HepG2 (cell line): ENCODE results near the gene PKP1. TPM values are rescaled to one million over a fixed set of nuclear protein-coding genes. Genes with fewer than 3 reads are reported as not detected.

Experiments used
- ATAC-seq: fragments of 200-7000 bp; cut with Tn5 transposase; 3 replicates; pipeline ENCODE4 v1.9.1; 2020; ENCODE audit warnings: mild to moderate bottlenecking, moderate library complexity
- BruUV-seq: library from RNA; stranded (reverse); fragments of 400-500 nt; replicated peaks from 2 replicates; lab custom pipeline; 2021; lab: Mats Ljungman, UMichigan
- CTCF ChIA-PET: fragments of 300-600 bp; formaldehyde crosslinking; extraction: SDS; loops from one replicate; lab custom pipeline; 2021; ENCODE audit warnings: low total read pairs, inconsistent platforms, low intra/inter-chr PET ratio; lab: Yijun Ruan, JAX
- POLR2A ChIA-PET: fragments of 350-600 bp; sonication (Branson Sonifier 250); formaldehyde crosslinking; loops from one replicate; lab custom pipeline; 2020; ENCODE audit warnings: antibody characterized with exemption, inconsistent platforms; lab: Yijun Ruan, JAX
- DNase-seq: peaks from one replicate; pipeline ENCODE4 v3.0.0-alpha.2; 2015; ENCODE audit warnings: low spot score
- FAIRE-seq: peaks from 3 replicates; lab custom pipeline; 2011; peaks lifted over from hg19 to GRCh38; lab: Jason Lieb, UNC
- H2AFZ ChIP-seq: one replicate; pipeline ENCODE4 v1.6.1; 2011; ENCODE audit warnings: low read length, inconsistent platforms
- H3K27ac ChIP-seq: fragments of 300-600 bp; 3 replicates; pipeline ENCODE4 v1.8.0; 2011; ENCODE audit warnings: mixed run types, mild to moderate bottlenecking, mixed read lengths, low read length, inconsistent platforms; ENCODE audit not compliant: insufficient read depth; ENCODE audit errors: extremely low read length
- H3K27me3 ChIP-seq, 2 experiments: fragments of 200-600 bp in 1 of 2; 2 replicates in 1 of 2; 3 replicates in 1 of 2; pipeline versions ENCODE4 v1.6.0 to v1.8.0; 2011; ENCODE audit warnings: low read length in 2 of 2, mild to moderate bottlenecking in 2 of 2, moderate library complexity in 2 of 2, inconsistent platforms in 1 of 2; ENCODE audit not compliant: insufficient read depth in 2 of 2, control insufficient read depth in 1 of 2
- H3K36me3 ChIP-seq, 2 experiments: fragments of 200-600 bp in 1 of 2; replicated peaks in 1 of 2; 2 replicates in 1 of 2; 3 replicates in 1 of 2; pipeline versions ENCODE4 v1.5.1 to v1.8.0; 2011; ENCODE audit warnings: low read length in 2 of 2, inconsistent platforms in 1 of 2; ENCODE audit not compliant: insufficient read depth in 2 of 2, control insufficient read depth in 1 of 2
- H3K4me1 ChIP-seq: 2 replicates; pipeline ENCODE4 v1.5.1; 2012; ENCODE audit warnings: low read length, inconsistent platforms; ENCODE audit not compliant: insufficient read depth
- H3K4me2 ChIP-seq: 2 replicates; pipeline ENCODE4 v1.6.0; 2011; ENCODE audit warnings: low read depth, low read length, inconsistent platforms
- H3K4me3 ChIP-seq, 3 experiments: fragments of 200-600 bp in 1 of 3; sonication (generic), shearing (Covaris generic) in 1 of 3; replicated peaks in 1 of 3; 2 replicates each; pipeline ENCODE4 v1.5.1; 2011 to 2016; ENCODE audit warnings: low read length in 3 of 3, inconsistent platforms in 2 of 3, low read depth in 2 of 3, mild to moderate bottlenecking in 2 of 3, control low read depth in 1 of 3, mixed read lengths in 1 of 3; ENCODE audit not compliant: insufficient read depth in 1 of 3
- H3K79me2 ChIP-seq: one replicate; pipeline ENCODE4 v1.6.1; 2011; ENCODE audit warnings: low read length, inconsistent platforms; ENCODE audit not compliant: insufficient read depth
- H3K9ac ChIP-seq: 2 replicates; pipeline ENCODE4 v1.6.0; 2011; ENCODE audit warnings: mild to moderate bottlenecking, low read depth, low read length, inconsistent platforms; ENCODE audit not compliant: insufficient read depth
- H3K9me3 ChIP-seq: 2 replicates; pipeline ENCODE4 v1.5.1; 2012; ENCODE audit warnings: mild to moderate bottlenecking, low read length
- H4K20me1 ChIP-seq: 2 replicates; pipeline ENCODE4 v1.6.0; 2011; ENCODE audit warnings: inconsistent platforms, mild to moderate bottlenecking, low read length, moderate library complexity; ENCODE audit not compliant: insufficient read depth
- IRX3 ChIP-seq: sonication (generic); formaldehyde crosslinking; IDR thresholded peaks from 2 replicates; pipeline ENCODE4 v1.8.1; 2023; ENCODE audit warnings: mild to moderate bottlenecking, low read depth, missing genetic modification reagents, borderline replicate concordance
- JARID2 ChIP-seq: sonication (generic); formaldehyde crosslinking; IDR thresholded peaks from 2 replicates; pipeline ENCODE4 v1.8.1; 2023; ENCODE audit warnings: missing genetic modification reagents, inconsistent platforms; ENCODE audit not compliant: insufficient replicate concordance
- KLF9 ChIP-seq: IDR thresholded peaks from 2 replicates; pipeline ENCODE4 v1.6.1; 2016; ENCODE audit warnings: low read depth
- KMT2A ChIP-seq: sonication (generic); formaldehyde crosslinking; IDR thresholded peaks from 2 replicates; pipeline ENCODE4 v1.4.0; 2020; ENCODE audit warnings: missing genetic modification reagents
- NFRKB ChIP-seq: fragments of 450-650 bp; IDR thresholded peaks from 2 replicates; pipeline ENCODE4 v1.6.1; 2017
- NKX3-1 ChIP-seq: sonication (generic); formaldehyde crosslinking; IDR thresholded peaks from 2 replicates; pipeline ENCODE4 v1.5.0; 2020; ENCODE audit warnings: missing genetic modification reagents
- POGZ ChIP-seq: sonication (generic); formaldehyde crosslinking; IDR thresholded peaks from 2 replicates; pipeline ENCODE4 v1.4.0; 2020; ENCODE audit warnings: mild to moderate bottlenecking, missing genetic modification reagents
- ZBTB42 ChIP-seq: sonication (generic); formaldehyde crosslinking; IDR thresholded peaks from 2 replicates; pipeline ENCODE4 v1.5.0; 2020; ENCODE audit warnings: mild to moderate bottlenecking, missing genetic modification reagents
- ZNF343 ChIP-seq: sonication (generic); formaldehyde crosslinking; IDR thresholded peaks from 2 replicates; pipeline ENCODE4 v1.4.0; 2020; ENCODE audit warnings: mild to moderate bottlenecking, missing genetic modification reagents
- ZNF552 ChIP-seq: sonication (generic); formaldehyde crosslinking; IDR thresholded peaks from 2 replicates; pipeline ENCODE4 v1.9.0; 2022; ENCODE audit warnings: missing genetic modification reagents, mild to moderate bottlenecking, borderline replicate concordance
- WGBS: methylation state at CpG from one replicate; pipeline ENCODE4 v1.1.6; 2017; ENCODE audit warnings: low lambda C conversion rate; 5-methylcytosine and 5-hydroxymethylcytosine counted together
- in situ Hi-C: cut with HindIII; loops from 2 replicates; pipeline ENCODE4 v1.10.0; 2017; ENCODE audit warnings: low pct_unique_long_range_greater_than_20kb; ENCODE audit not compliant: extremely low pct_ligation_motif_present
- intact Hi-C: fragments of 100-400 bp; cut with micrococcal nuclease; formaldehyde crosslinking; loops from one replicate; pipeline ENCODE4 v1.10.0; 2022; ENCODE audit not compliant: unreplicated experiment
- polyA plus RNA-seq, 8 experiments: library from polyadenylated mRNA; depleted of rRNA in 3 of 8; stranded (reverse) in 7 of 8; unstranded in 1 of 8; fragments of >200 nt; fragmentation: Illumina TruSeq in 4 of 8; extraction: Trizol in 4 of 8; gene quantifications; 2 replicates each; pipeline versions ENCODE4 v1.2.1 to v1.2.3, GENCODE V29; 2011 to 2016; ENCODE audit warnings: low read depth in 4 of 8, missing spikeins in 1 of 8, mixed read lengths in 1 of 8; ENCODE audit not compliant: insufficient read depth in 1 of 8
- total RNA-seq, 5 experiments: library from RNA; depleted of rRNA; stranded (reverse); fragments of >200 nt; fragmentation: Illumina TruSeq; extraction: Trizol; gene quantifications; 2 replicates each; pipeline ENCODE4 v1.2.3, GENCODE V29; 2016; ENCODE audit warnings: low read depth in 1 of 5
- TF ChIP-seq, protein P1 (sequence below): sonication (generic); formaldehyde crosslinking; IDR thresholded peaks from 2 replicates; pipeline ENCODE4 v1.9.0; 2021; ENCODE audit warnings: mild to moderate bottlenecking, missing genetic modification reagents
- TF ChIP-seq, protein P2 (sequence below): sonication (generic); formaldehyde crosslinking; IDR thresholded peaks from 2 replicates; pipeline ENCODE4 v1.8.0; 2022; ENCODE audit warnings: mild to moderate bottlenecking, missing genetic modification reagents

PKP1 gene
- total and polyA plus RNA-seq, 2 of the 13 experiments (the other 11 are each of a cell fraction or from before 2014, with no cell fraction given) = not detected

DNA sequence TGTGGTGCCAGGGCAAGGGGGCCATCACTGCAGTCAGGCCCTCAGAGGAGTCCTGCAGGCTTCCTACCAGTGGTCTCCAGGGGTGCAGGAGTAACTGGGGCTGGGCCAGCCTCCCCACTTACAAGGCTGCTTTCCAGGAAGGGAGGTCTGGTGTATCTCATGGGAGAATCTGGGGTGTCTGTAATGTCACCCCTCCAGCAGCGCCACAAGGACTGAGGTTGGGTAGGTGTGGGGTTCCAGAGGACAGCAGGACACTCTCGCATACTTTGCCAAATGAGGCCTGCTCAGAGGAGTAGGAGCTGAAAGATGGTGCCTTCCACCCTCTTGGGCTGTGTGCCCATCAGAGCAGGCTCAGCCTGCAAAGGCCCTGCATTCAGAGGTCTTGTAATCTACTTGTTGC, 47.2 kb downstream of the PKP1 start:
- H3K4me2 ChIP-seq = no peak overlapping the region
- no peaks in the 10 kb centered on the region for H3K4me1 ChIP-seq
- ATAC-seq = no peak
- DNase-seq = no peak
- peaks cover 0 to 5% of the 10 kb centered on the region in 2 experiments; a peak in 1 of 5 replicates for H3K27me3 ChIP-seq
- FAIRE-seq = no peak
- no peaks in the 10 kb centered on the region for H3K36me3 ChIP-seq
- in situ Hi-C loops (no loop called here), intact Hi-C loops (no loop called here)
- no peak overlapping the region for H3K4me3 ChIP-seq
- POLR2A ChIA-PET = no interaction called here
- 73% methylated on average over 2 of the region's 2 CpGs for WGBS
- no TSS peak for BruUV-seq
- no peaks in the 10 kb centered on the region for H4K20me1 ChIP-seq
- H3K27ac ChIP-seq = no peak overlapping the region
- no peak overlapping the region for H2AFZ ChIP-seq
- H3K9me3 ChIP-seq = no peaks in the 10 kb centered on the region
- no peaks in the 10 kb centered on the region for H3K79me2 ChIP-seq
- no peak overlapping the region for H3K9ac ChIP-seq
- TF ChIP-seq KMT2A = no peak
- TF ChIP-seq, protein P1, sequence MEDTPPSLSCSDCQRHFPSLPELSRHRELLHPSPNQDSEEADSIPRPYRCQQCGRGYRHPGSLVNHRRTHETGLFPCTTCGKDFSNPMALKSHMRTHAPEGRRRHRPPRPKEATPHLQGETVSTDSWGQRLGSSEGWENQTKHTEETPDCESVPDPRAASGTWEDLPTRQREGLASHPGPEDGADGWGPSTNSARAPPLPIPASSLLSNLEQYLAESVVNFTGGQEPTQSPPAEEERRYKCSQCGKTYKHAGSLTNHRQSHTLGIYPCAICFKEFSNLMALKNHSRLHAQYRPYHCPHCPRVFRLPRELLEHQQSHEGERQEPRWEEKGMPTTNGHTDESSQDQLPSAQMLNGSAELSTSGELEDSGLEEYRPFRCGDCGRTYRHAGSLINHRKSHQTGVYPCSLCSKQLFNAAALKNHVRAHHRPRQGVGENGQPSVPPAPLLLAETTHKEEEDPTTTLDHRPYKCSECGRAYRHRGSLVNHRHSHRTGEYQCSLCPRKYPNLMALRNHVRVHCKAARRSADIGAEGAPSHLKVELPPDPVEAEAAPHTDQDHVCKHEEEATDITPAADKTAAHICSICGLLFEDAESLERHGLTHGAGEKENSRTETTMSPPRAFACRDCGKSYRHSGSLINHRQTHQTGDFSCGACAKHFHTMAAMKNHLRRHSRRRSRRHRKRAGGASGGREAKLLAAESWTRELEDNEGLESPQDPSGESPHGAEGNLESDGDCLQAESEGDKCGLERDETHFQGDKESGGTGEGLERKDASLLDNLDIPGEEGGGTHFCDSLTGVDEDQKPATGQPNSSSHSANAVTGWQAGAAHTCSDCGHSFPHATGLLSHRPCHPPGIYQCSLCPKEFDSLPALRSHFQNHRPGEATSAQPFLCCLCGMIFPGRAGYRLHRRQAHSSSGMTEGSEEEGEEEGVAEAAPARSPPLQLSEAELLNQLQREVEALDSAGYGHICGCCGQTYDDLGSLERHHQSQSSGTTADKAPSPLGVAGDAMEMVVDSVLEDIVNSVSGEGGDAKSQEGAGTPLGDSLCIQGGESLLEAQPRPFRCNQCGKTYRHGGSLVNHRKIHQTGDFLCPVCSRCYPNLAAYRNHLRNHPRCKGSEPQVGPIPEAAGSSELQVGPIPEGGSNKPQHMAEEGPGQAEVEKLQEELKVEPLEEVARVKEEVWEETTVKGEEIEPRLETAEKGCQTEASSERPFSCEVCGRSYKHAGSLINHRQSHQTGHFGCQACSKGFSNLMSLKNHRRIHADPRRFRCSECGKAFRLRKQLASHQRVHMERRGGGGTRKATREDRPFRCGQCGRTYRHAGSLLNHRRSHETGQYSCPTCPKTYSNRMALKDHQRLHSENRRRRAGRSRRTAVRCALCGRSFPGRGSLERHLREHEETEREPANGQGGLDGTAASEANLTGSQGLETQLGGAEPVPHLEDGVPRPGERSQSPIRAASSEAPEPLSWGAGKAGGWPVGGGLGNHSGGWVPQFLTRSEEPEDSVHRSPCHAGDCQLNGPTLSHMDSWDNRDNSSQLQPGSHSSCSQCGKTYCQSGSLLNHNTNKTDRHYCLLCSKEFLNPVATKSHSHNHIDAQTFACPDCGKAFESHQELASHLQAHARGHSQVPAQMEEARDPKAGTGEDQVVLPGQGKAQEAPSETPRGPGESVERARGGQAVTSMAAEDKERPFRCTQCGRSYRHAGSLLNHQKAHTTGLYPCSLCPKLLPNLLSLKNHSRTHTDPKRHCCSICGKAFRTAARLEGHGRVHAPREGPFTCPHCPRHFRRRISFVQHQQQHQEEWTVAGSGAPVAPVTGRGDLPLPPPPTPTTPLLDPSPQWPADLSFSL = no peak
- no peak for TF ChIP-seq NKX3-1
- no peak for TF ChIP-seq JARID2 (CRISPR knock-in tag)
- TF ChIP-seq, protein P2, sequence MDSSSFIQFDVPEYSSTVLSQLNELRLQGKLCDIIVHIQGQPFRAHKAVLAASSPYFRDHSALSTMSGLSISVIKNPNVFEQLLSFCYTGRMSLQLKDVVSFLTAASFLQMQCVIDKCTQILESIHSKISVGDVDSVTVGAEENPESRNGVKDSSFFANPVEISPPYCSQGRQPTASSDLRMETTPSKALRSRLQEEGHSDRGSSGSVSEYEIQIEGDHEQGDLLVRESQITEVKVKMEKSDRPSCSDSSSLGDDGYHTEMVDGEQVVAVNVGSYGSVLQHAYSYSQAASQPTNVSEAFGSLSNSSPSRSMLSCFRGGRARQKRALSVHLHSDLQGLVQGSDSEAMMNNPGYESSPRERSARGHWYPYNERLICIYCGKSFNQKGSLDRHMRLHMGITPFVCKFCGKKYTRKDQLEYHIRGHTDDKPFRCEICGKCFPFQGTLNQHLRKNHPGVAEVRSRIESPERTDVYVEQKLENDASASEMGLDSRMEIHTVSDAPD = no peak
- no peak for TF ChIP-seq ZNF343
- no peak for TF ChIP-seq IRX3 (CRISPR knock-in tag)
- TF ChIP-seq KLF9 (CRISPR knock-in tag) = no peak
- TF ChIP-seq POGZ = no peak
- no peak for TF ChIP-seq ZBTB42 (CRISPR knock-in tag)
- no peak for TF ChIP-seq ZNF552 (CRISPR knock-in tag)
- no peak for TF ChIP-seq NFRKB
- CTCF ChIA-PET = no interaction called here
